Testis (tissue), 2 donors: ENCODE measurements around the gene TTLL5.

Source experiments
- CTCF ChIP-seq, 3 experiments: fragments of 450-650 bp in 2 of 3; fragments of 200-600 bp in 1 of 3; sonication (generic) in 1 of 3; IDR thresholded peaks; one replicate each; pipeline ENCODE4 v1.5.1; 2016 to 2019; ENCODE audit warnings: antibody characterized with exemption in 3 of 3, mild to moderate bottlenecking in 2 of 3, moderate library complexity in 1 of 3
- POLR2A ChIP-seq: fragments of 450-650 bp; IDR thresholded peaks from one replicate; pipeline ENCODE4 v1.6.1; 2017; ENCODE audit warnings: antibody characterized with exemption, mild to moderate bottlenecking, moderate library complexity

DNA sequence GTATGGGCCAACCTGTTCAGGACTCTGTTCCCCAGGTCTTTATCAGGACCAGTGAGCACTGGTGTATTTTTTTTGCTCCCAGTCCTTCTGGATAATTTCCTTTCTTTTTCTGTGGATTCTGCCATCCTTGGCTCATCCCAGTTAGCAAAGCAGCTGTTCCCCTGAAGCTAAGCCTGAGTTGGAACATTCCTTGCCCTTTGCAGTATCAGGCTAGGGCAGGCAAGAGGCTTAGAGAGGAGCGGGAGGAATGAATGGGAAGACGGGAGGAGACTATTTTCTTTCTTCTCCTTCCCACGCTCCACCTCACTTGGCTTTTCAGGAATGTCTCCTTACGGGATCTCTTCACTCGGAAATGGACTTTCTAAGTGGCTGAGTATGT, 29.6 kb upstream of the TTLL5 start:
- TF ChIP-seq POLR2A: no peak
- no peak for TF ChIP-seq CTCF (IDR thresholded peaks at IDR 0.05)
